HFFc6 (cell line): ENCODE measurements around the gene MATCAP1. TPM values are rescaled to one million over a fixed set of nuclear protein-coding genes. Genes with fewer than 3 reads are reported as not detected.
A peak's percentile ranks its signal among the peaks of the same experiment; 100 is the strongest.

ENCODE experiments used
- DNase-seq: peaks from one replicate; pipeline ENCODE4 v3.0.0-alpha.2; 2018
- H3K27ac Mint-ChIP-seq: 2 replicates; pipeline ENCODE4 v1.8.0; 2020; ENCODE audit warnings: mild to moderate bottlenecking, mixed read lengths
- H3K27me3 Mint-ChIP-seq: 2 replicates; pipeline ENCODE4 v1.8.0; 2021; ENCODE audit warnings: mild to moderate bottlenecking, moderate library complexity, mixed read lengths; ENCODE audit not compliant: insufficient read depth
- H3K36me3 Mint-ChIP-seq: 2 replicates; pipeline ENCODE4 v1.8.0; 2021; ENCODE audit warnings: low read depth, mixed read lengths
- H3K4me1 Mint-ChIP-seq: 2 replicates; pipeline ENCODE4 v1.8.0; 2020; ENCODE audit warnings: low read depth, mixed read lengths
- H3K4me3 Mint-ChIP-seq: 2 replicates; pipeline ENCODE4 v1.8.0; 2020; ENCODE audit warnings: mild to moderate bottlenecking, moderate library complexity, mixed read lengths
- H3K9me3 Mint-ChIP-seq: 2 replicates; pipeline ENCODE4 v1.8.0; 2020; ENCODE audit warnings: mild to moderate bottlenecking, mixed read lengths
- total RNA-seq, 6 experiments: library from RNA; stranded (reverse); fragmentation: NEBNext Ultra II Directional; extraction: Animal tissue kit (Norgen Biotek cat#: 25700); gene quantifications; 2 replicates in 1 of 6; 3 replicates in 5 of 6; pipeline ENCODE4 v1.2.3, GENCODE V29; 2021
- TF ChIP-seq, protein P1 (sequence below): fragments of 200-600 bp; sonication (generic); IDR thresholded peaks from 2 replicates; pipeline ENCODE4 v1.5.0; 2021; ENCODE audit warnings: antibody characterized with exemption, mild to moderate bottlenecking

Gene MATCAP1
- total RNA-seq, 6 experiments from 2014 or later, result 9.6 to 13.8 (median 11.6) TPM

DNA sequence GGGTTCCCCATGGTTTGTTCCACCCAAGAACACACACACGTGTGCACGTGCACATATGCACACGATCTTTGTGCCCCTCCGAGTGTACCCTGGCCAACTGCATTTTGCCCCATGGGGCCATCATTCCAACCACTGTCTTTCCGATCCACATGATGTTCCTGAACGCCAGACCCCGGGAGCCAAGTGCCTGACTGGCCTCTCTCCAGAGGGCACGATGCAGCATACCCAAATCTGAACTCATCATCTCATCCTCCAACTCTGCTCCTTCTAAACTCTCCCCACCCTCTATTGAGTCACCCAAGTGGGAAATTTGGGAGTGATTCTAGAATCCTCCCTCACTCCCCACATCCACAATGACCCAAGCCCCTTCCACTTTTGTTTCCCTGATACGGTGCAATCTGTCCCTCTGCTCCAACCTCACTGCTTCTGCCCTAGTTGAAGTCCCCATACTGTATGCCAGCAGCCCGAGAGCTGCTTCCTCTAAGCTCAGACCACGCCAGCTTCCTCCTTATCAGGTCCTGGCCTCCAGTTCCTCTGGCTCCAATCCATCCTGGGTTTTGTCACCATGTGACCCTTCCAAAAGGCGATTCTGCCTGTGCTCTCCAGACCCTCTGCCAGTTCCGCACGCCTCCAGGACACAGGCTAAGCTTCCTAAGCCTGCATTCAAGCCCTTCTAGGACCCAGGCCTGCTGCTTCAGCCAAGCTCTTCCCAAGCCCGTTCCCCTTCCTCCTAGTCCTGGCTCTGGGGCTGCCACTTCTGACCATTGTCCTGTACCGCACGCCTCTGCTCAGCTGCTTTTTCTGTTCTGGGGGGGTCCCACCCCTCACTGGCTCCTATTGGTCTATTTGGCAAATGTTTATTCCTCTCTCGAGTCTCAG is 33.1 kb upstream of the MATCAP1 start:
- Mint-ChIP-seq H3K27me3 (peaks cover 5% of the 10 kb centered on the region; the same call in 1 of the 2 replicates), H3K4me1 (peaks cover 32% of the 10 kb centered on the region), H3K9me3 (no peaks in the 10 kb centered on the region), H3K4me3 (no peak overlapping the region), H3K36me3 (peaks cover 20% of the 10 kb centered on the region), H3K27ac (peak overlapping the region; percentile 20; the same call in 1 of the 2 replicates)
- DNase-seq, result no peak
- TF ChIP-seq, protein P1, sequence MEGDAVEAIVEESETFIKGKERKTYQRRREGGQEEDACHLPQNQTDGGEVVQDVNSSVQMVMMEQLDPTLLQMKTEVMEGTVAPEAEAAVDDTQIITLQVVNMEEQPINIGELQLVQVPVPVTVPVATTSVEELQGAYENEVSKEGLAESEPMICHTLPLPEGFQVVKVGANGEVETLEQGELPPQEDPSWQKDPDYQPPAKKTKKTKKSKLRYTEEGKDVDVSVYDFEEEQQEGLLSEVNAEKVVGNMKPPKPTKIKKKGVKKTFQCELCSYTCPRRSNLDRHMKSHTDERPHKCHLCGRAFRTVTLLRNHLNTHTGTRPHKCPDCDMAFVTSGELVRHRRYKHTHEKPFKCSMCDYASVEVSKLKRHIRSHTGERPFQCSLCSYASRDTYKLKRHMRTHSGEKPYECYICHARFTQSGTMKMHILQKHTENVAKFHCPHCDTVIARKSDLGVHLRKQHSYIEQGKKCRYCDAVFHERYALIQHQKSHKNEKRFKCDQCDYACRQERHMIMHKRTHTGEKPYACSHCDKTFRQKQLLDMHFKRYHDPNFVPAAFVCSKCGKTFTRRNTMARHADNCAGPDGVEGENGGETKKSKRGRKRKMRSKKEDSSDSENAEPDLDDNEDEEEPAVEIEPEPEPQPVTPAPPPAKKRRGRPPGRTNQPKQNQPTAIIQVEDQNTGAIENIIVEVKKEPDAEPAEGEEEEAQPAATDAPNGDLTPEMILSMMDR, result no peak

DNA sequence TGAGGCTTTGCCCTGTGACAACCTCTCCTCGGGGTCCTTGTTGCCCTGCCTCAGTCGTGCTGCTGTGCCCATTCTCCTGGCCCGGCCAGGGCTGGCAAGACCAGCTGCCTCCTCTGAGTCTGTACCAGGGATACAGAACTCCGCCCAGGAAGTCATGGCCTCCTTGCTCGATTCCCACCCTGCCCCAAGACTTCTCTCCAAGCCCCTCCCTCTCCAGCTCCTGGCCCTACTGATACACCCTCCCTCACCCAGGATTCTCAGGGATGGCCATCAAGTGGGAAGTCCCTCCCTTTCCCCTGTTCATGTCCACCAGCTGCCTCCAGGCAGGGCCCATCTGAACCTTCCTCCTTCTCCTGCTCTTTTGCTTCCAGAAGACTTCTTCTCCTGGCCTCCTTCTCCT is 31.9 kb upstream of the MATCAP1 start:
- H3K4me3 Mint-ChIP-seq, result no peak overlapping the region
- peaks cover 32% of the 10 kb centered on the region for H3K4me1 Mint-ChIP-seq
- DNase-seq, result no peak
- peaks cover 16% of the 10 kb centered on the region for H3K36me3 Mint-ChIP-seq
- peaks cover 5% of the 10 kb centered on the region; the same call in 1 of the 2 replicates for H3K27me3 Mint-ChIP-seq
- TF ChIP-seq, protein P1, result no peak
- no peak overlapping the region for H3K27ac Mint-ChIP-seq
- H3K9me3 Mint-ChIP-seq, result no peaks in the 10 kb centered on the region

DNA sequence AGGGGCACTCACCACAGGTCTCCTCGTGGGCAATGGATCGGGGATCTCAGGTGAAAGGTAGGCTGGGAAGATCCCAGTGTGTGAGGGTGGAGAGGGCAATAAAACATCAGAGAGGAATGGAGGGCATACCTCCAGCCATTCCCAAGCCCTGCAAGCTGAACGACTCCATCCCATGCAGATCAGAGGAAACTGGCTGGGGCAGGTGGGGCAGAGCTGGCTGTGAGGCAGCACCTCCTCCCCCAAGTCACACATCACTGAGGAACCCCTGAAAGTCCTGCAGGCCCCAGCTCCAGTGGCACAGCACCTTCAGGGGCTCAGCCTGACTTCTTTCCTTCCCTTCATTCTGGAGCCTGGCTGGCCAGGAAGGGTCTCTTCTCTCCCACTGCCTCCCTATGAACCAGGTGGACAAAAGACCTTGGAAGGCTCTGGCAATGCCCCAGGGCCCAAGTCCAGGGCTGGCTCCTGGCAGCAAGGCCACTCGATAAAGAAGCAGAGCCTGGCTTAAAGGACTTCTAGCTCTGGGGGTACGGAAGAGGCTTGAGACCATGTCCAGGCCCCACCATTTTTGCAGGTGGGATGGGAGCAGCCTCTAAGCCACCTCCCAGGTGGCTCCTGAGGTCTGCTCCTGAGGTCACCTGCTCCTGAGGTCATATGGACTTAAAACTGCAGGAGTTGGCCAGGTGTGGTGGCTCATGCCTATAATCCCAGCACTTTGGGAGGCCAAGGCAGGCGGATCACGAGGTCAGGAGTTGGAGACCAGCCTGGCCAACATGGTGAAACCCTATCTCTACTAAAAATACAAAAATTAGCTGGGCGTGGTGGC is 29.6 kb upstream of the MATCAP1 start:
- DNase-seq, result no peak
- no peaks in the 10 kb centered on the region for H3K9me3 Mint-ChIP-seq
- H3K4me3 Mint-ChIP-seq, result no peak overlapping the region
- no peak overlapping the region for H3K27ac Mint-ChIP-seq
- H3K27me3 Mint-ChIP-seq, result peaks cover 7% of the 10 kb centered on the region; the same call in 1 of the 2 replicates
- peaks cover 11% of the 10 kb centered on the region for H3K36me3 Mint-ChIP-seq
- TF ChIP-seq, protein P1, result no peak
- peaks cover 32% of the 10 kb centered on the region for H3K4me1 Mint-ChIP-seq

DNA sequence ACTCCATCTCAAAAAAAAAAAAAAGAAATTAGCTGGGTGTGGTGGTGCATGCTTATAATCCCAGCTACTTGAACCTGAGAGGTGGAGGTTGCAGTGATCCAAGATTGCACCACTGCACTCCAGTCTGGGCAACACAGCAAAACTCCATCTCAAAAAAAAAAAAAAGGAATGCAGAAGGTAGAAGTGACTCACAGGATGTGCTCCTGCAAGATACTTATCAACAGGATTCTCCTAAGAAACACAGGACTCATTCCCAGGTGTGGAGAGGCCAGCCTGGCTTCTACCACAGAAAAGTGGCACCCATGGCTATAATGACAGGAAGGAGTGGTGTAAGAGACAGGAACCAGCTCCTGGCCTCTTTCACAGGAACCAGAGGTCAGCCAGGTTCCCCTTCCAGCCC is 29.0 kb upstream of the MATCAP1 start:
- peaks cover 36% of the 10 kb centered on the region for H3K4me1 Mint-ChIP-seq
- TF ChIP-seq, protein P1, result no peak
- H3K9me3 Mint-ChIP-seq, result no peaks in the 10 kb centered on the region
- H3K27me3 Mint-ChIP-seq, result peaks cover 7% of the 10 kb centered on the region; the same call in 1 of the 2 replicates
- H3K4me3 Mint-ChIP-seq, result no peak overlapping the region
- peaks cover 10% of the 10 kb centered on the region for H3K36me3 Mint-ChIP-seq
- no peak overlapping the region for H3K27ac Mint-ChIP-seq
- DNase-seq, result no peak

DNA sequence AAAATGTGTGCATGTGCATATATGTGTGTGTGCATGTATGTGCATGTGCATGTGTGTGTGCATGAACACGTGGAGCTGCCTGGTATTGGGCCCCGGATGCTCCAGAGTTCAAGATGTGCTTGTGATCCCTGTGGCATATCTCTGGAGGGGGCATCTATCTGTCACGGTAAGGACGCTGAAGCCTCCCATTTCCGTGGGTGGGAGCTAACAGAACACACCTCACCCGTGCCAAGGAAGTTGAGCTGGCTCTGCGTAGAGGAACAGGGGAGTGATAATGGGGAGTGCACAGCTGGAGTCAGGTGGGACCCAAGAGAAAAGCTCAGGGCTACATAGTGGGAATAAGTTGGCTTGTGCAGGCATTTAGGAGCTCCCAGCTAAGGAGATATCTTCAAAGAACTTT is 27.9 kb upstream of the MATCAP1 start:
- peaks cover 5% of the 10 kb centered on the region; the same call in 1 of the 2 replicates for H3K27me3 Mint-ChIP-seq
- H3K27ac Mint-ChIP-seq, result no peak overlapping the region
- peaks cover 3% of the 10 kb centered on the region; the same call in 1 of the 2 replicates for H3K36me3 Mint-ChIP-seq
- H3K9me3 Mint-ChIP-seq, result no peaks in the 10 kb centered on the region
- DNase-seq, result no peak
- TF ChIP-seq, protein P1, result no peak
- no peak overlapping the region for H3K4me3 Mint-ChIP-seq
- H3K4me1 Mint-ChIP-seq, result peaks cover 36% of the 10 kb centered on the region
